D721Med (cell line): ENCODE measurements around the gene PRRT1.
"Not testable (repeated sequence)": the region's sequence is repeated elsewhere in the genome, so short reads cannot be mapped to it uniquely, and the experiment has no call there.

Source experiments
- DNase-seq: peaks from one replicate; pipeline ENCODE4 v3.0.0; 2011; ENCODE audit warnings: low spot score; ENCODE audit not compliant: insufficient read length
- FAIRE-seq: peaks from 2 replicates; lab custom pipeline; 2011; peaks lifted over from hg19 to GRCh38; lab: Jason Lieb, UNC
- TF ChIP-seq, protein P1 (sequence below): IDR thresholded peaks from 2 replicates; pipeline ENCODE4 v1.5.1; 2012; ENCODE audit warnings: mild to moderate bottlenecking, control low read depth; ENCODE audit not compliant: insufficient read depth; ENCODE audit errors: missing control alignments

The PRRT1 gene

GRCh38 chr6:32195652-32195901, 43.8 kb upstream of the PRRT1 start:
- TF ChIP-seq, protein P1, sequence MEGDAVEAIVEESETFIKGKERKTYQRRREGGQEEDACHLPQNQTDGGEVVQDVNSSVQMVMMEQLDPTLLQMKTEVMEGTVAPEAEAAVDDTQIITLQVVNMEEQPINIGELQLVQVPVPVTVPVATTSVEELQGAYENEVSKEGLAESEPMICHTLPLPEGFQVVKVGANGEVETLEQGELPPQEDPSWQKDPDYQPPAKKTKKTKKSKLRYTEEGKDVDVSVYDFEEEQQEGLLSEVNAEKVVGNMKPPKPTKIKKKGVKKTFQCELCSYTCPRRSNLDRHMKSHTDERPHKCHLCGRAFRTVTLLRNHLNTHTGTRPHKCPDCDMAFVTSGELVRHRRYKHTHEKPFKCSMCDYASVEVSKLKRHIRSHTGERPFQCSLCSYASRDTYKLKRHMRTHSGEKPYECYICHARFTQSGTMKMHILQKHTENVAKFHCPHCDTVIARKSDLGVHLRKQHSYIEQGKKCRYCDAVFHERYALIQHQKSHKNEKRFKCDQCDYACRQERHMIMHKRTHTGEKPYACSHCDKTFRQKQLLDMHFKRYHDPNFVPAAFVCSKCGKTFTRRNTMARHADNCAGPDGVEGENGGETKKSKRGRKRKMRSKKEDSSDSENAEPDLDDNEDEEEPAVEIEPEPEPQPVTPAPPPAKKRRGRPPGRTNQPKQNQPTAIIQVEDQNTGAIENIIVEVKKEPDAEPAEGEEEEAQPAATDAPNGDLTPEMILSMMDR = peak; percentile 0
- no peak for FAIRE-seq
- peak; percentile 78 for DNase-seq

DNA sequence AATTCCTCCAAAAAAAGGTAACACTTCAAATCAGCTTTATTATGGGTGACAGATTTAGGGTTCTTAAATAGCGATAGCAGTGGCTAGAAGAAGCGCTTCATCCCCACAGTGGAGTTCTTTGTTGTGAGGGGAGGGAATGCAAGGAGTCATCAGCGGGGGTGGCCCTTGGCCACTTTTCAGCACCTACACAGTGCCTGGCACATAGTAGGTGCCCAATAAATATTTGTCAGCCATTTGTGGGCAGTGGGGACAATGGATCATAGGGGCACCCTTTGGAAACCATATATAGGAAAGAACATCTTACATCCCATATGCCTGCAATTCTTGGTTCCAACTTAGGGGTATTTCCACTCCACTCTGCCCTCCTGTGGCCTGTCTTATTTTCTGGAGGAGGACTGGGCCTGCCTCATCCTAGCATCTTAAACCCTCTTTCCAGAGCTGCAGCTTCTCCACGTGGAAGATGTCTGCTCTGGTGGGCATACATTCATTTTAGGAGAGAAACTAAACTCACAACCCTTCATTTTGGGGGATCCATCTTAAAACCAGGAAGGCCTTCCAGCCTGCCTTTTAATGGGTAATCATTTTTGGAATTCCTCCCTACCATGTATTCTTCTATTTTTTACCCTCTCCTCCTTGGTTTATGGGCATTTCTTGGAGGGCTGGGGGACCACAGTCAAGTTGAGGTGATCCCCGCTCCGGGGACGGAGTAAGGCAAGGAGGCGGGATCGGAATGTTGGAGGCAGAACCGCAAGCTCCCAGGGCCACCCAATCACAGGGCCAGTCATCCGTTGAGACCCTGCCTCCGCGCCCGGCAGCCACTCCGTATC, 43.3 kb upstream of the PRRT1 start:
- DNase-seq (no peak), FAIRE-seq (no peak)
- TF ChIP-seq, protein P1 = peak; percentile 43

DNA sequence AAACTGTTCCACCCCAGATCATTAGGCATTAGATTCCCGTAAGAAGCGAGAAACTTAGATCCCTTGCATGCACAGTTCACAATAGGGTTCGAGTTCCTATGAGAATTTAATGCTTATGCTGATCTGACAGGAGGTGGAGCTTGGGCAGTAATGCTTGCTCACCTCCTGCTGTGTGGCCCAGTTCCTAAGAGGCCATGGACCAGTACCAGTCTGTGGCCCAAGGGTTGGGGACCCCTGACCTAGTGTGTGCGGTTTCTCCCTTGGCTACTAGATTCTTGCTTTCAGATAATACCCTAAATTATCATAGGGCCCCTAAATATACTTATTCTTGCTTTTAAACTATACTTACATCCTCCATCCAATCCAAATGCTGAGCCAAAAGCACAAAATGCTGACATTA, 42.6 kb upstream of the PRRT1 start:
- TF ChIP-seq, protein P1 = no peak
- DNase-seq (no peak), FAIRE-seq (no peak)

DNA sequence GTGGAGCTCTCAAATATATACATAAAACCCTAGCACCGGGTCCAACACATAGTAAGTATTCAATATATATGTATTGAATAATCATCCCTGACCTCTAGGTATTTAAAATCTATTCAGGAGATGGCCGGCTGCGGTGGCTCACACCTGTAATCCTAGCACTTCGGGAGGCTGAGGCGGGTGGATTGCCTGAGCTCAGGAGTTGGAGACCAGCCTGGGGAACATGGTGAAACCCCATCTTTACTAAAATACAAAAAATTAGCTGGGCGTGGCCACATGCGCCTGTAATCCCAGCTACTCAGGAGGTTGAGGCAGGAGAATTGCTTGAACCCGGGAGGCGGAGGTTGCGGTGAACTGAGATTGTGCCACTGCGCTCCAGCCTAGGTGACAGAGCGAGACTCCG, 41.4 kb upstream of the PRRT1 start:
- DNase-seq, FAIRE-seq: not testable (repeated sequence)

DNA sequence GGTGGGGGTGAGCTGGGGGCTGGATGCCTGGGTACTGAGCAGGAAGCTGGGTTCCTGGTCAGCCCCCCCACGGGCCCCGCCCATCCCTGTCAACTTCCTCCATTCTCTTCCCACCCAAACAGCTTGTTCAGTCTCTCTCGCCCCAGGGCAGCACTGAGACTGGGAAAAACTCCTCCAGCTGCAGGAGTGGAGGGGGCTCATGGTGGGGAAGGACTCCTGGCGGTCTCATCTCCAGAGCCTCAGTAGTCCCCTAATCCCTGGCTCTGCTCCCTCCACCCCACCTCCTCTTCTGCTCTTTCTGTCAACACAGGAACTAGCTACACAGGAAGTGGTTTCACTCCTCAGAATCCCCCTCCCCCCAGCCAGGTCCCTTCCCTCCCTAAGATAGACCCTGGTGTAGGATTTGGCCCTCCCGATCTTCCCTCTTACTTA, 40.9 kb upstream of the PRRT1 start, which contains the start of gene GPSM3:
TSS of gene GPSM3 (minus strand) at position 36 of the 432 bp plus-strand sequence. CDS start 130 bp downstream, outside the sequence.
- TF ChIP-seq, protein P1 = no peak
- no peak for DNase-seq
- no peak for FAIRE-seq

DNA sequence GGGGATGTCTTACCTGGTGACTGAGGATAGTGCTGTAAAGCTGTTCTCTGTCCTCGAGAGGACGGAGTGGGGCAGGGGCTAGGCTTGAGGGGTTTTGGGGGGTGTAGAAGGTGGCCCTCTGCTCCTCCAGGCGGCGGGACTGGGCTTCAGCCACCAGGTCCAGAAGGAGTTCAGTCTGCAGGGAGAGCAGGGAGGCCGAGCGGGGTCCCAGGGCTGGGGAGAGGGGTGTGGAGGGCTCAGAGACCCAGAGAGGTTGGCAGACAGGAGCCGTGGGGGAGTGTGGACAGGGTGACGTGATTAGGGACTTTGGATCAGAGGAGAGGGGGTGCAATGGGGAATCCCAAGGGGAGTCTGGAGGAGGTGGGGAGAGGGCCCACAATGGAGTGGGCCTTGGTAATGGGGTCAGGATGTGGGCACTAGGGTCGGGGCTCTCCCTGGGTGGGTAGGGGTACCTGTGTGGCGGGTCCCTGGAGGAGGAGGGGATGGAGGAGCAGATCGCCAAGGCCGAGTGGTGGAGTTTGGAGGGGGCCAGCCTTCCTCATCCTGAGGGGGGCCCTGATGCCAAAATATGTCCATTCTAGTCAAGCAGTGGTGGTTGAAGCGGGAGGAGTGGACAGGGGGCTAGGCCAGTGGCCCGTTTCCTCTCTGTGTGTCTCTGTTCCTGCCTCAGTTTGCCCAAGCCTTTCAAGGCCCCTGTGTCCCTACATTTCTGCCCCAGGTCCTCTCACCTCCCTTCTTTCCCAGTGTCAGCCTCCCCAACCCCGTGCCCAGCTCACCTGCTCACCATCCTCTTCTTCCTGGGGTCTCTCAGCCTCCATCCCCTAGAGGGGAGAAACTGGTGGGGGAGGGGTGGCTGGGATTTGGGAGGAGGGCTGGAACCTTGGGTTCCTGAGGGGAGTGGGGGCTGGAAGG, 40.2 kb upstream of the PRRT1 start:
- FAIRE-seq (no peak), DNase-seq (no peak)
- TF ChIP-seq, protein P1 = no peak

DNA sequence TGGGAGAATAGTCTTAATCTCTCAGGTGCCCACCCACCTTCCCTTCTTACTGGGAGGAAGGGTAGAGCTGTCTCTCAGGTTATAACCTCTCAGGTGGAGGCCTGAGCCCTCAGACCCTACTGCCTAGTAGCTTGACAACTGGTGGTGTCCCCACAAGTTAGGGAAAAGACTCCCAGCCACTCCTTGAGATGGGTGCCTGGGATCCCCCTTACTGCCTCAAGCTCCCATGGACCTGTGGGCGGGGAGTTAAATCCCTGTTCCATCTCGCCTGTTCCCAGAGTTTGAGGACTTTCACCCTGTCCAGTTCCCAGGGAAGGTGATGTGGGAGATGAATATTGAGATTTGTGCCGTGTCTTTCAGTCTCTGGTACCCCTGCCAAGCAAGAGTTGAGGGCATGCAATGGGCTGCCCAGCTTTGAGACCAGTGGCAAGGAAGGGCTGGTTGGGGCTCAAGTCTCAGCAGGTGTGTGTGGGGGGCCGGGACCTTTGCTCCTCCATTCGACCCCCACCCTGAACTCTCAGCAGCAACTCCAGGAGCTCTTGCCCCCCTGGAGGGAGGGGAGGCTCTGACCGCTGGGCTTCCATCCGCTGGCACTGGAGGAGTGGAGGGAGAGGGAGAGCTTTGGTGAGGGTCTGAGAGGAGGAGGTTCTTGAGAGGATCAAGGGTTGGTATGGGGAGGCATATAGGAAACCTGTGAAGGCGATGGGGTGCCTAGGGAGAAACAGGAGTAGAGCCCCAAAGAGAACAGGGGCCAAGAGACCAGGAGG, 39.4 kb upstream of the PRRT1 start:
- FAIRE-seq (no peak), DNase-seq (no peak)
- TF ChIP-seq, protein P1 = no peak
